HL-60 (cell line): ENCODE results near the gene MAGI2.

Experiments
- DNase-seq, 2 experiments: peaks; one replicate each; pipeline ENCODE4 v3.0.0-alpha.2; 2010 to 2020; ENCODE audit warnings: low read depth in 1 of 2, low spot score in 1 of 2
- H3K27ac ChIP-seq: fragments of 250-450 bp; sonication (Bioruptor Pico); replicated peaks from 2 replicates; pipeline ENCODE4 v1.5.1; 2020; ENCODE audit warnings: mild to moderate bottlenecking, moderate library complexity
- H3K27me3 ChIP-seq: fragments of 250-450 bp; sonication (Bioruptor Pico); 2 replicates; pipeline ENCODE4 v1.5.1; 2021; ENCODE audit warnings: mild to moderate bottlenecking, moderate library complexity; ENCODE audit not compliant: insufficient read depth, poor library complexity, severe bottlenecking
- H3K4me3 ChIP-seq: replicated peaks from 2 replicates; pipeline ENCODE4 v1.5.1; 2011; ENCODE audit warnings: mild to moderate bottlenecking, control low read depth, low read length; ENCODE audit not compliant: insufficient read depth
- CTCF ChIP-seq: IDR thresholded peaks from one replicate; pipeline ENCODE4 v1.5.1; 2011; ENCODE audit warnings: low read length, control low read depth, inconsistent platforms; ENCODE audit not compliant: insufficient read depth
- GABPA ChIP-seq: IDR thresholded peaks from 2 replicates; pipeline ENCODE4 v1.6.1; 2012; ENCODE audit warnings: low read depth
- POLR2AphosphoS5 ChIP-seq: IDR thresholded peaks from 2 replicates; pipeline ENCODE4 v1.6.1; 2012; ENCODE audit warnings: low read depth
- REST ChIP-seq: IDR thresholded peaks from 2 replicates; pipeline ENCODE4 v1.6.1; 2012; ENCODE audit warnings: low read depth; ENCODE audit not compliant: insufficient replicate concordance
- SPI1 ChIP-seq: IDR thresholded peaks from 2 replicates; pipeline ENCODE4 v1.6.1; 2012; ENCODE audit warnings: low read depth, mild to moderate bottlenecking, borderline replicate concordance

Gene MAGI2

GRCh38 chr7:78939669-78940068 lies 513.8 kb downstream of the MAGI2 start:
- Histone ChIP-seq H3K27ac (no peak overlapping the region), H3K4me3 (no peak overlapping the region), H3K27me3 (no peaks in the 10 kb centered on the region)
- TF ChIP-seq POLR2AphosphoS5 (no peak), GABPA (no peak), REST (no peak), CTCF (no peak), SPI1 (no peak)
- DNase-seq, result no peak

- DNase-seq, result no peak
- TF ChIP-seq CTCF (no peak), SPI1 (no peak), POLR2AphosphoS5 (no peak), GABPA (no peak), REST (no peak)
- Histone ChIP-seq H3K4me3 (no peak overlapping the region), H3K27ac (no peak overlapping the region), H3K27me3 (no peaks in the 10 kb centered on the region)
These were observed 528.9 kb downstream of the MAGI2 start for GRCh38 chr7:78924581-78924980.

GRCh38 chr7:78912781-78913180 lies 540.7 kb downstream of the MAGI2 start:
- no peak for DNase-seq
- H3K27me3 ChIP-seq, result no peaks in the 10 kb centered on the region
- no peak overlapping the region for H3K4me3 ChIP-seq
- no peak overlapping the region for H3K27ac ChIP-seq
- no peak for TF ChIP-seq CTCF
- TF ChIP-seq POLR2AphosphoS5, result no peak
- TF ChIP-seq GABPA, result no peak
- no peak for TF ChIP-seq SPI1
- no peak for TF ChIP-seq REST
